K562 (cell line): ENCODE data around the gene TCF4.

ENCODE experiments used
- ARNT ChIP-seq, 2 experiments: fragments of 450-650 bp; IDR thresholded peaks; 2 replicates each; pipeline ENCODE4 v1.6.1; 2016; ENCODE audit warnings: mild to moderate bottlenecking in 1 of 2
- E2F4 ChIP-seq: sonication (generic); formaldehyde crosslinking; IDR thresholded peaks from 2 replicates; pipeline ENCODE4 v1.8.0; 2022; ENCODE audit warnings: mild to moderate bottlenecking, low read depth, missing genetic modification reagents
- GTF3C2 ChIP-seq: IDR thresholded peaks from 3 replicates; pipeline ENCODE4 v1.6.1; 2011; ENCODE audit warnings: borderline replicate concordance, mild to moderate bottlenecking, moderate library complexity; ENCODE audit not compliant: insufficient read length; ENCODE audit errors: extremely low read depth
- HDGF ChIP-seq: fragments of 450-650 bp; IDR thresholded peaks from 2 replicates; pipeline ENCODE4 v1.6.1; 2016
- NFE2L1 ChIP-seq: fragments of 450-650 bp; IDR thresholded peaks from 2 replicates; pipeline ENCODE4 v1.6.1; 2016; ENCODE audit warnings: missing genetic modification characterization, low read depth, mild to moderate bottlenecking, missing compliant biosample characterization, moderate library complexity, borderline replicate concordance
- NFIC ChIP-seq: fragments of 450-650 bp; IDR thresholded peaks from 2 replicates; pipeline ENCODE4 v1.6.1; 2017; ENCODE audit warnings: mild to moderate bottlenecking, inconsistent platforms
- NR2F6 ChIP-seq: fragments of 450-650 bp; formaldehyde crosslinking; IDR thresholded peaks from 2 replicates; pipeline ENCODE4 v1.4.0; 2020; ENCODE audit warnings: mild to moderate bottlenecking
- POLR2AphosphoS2 ChIP-seq: IDR thresholded peaks from 2 replicates; pipeline ENCODE4 v1.6.1; 2012; ENCODE audit warnings: low read length, improper control_type of control experiment
- POLR2AphosphoS5 ChIP-seq: IDR thresholded peaks from 2 replicates; pipeline ENCODE4 v1.6.1; 2011; ENCODE audit warnings: mild to moderate bottlenecking, low read depth, low read length, moderate library complexity; ENCODE audit not compliant: control insufficient read depth, insufficient read depth
- SNIP1 ChIP-seq: fragments of 450-650 bp; IDR thresholded peaks from 2 replicates; pipeline ENCODE4 v1.7.1; 2017; ENCODE audit warnings: low read depth, mild to moderate bottlenecking
- YY1 ChIP-seq, 3 experiments: IDR thresholded peaks; 2 replicates each; pipeline ENCODE4 v1.6.1; 2011; ENCODE audit warnings: low read length in 2 of 3, mild to moderate bottlenecking in 2 of 3, moderate library complexity in 2 of 3, borderline replicate concordance in 1 of 3, control low read depth in 1 of 3, low read depth in 1 of 3; ENCODE audit not compliant: insufficient read depth in 3 of 3, insufficient replicate concordance in 2 of 3, control insufficient read depth in 1 of 3, insufficient read length in 1 of 3; ENCODE audit errors: extremely low read depth in 1 of 3
- ZBTB2 ChIP-seq: fragments of 450-650 bp; IDR thresholded peaks from 2 replicates; pipeline ENCODE4 v1.6.1; 2016; ENCODE audit warnings: antibody characterized with exemption
- TF ChIP-seq, protein P1 (sequence below), 3 experiments: IDR thresholded peaks in 2 of 3; conservative IDR thresholded peaks in 1 of 3; 2 replicates each; pipeline ENCODE4 v1.5.1; 2011 to 2012; ENCODE audit warnings: low read length in 3 of 3, mild to moderate bottlenecking in 3 of 3, control low read depth in 2 of 3, improper control_type of control experiment in 1 of 3, inconsistent platforms in 1 of 3, low read depth in 1 of 3, mixed read lengths in 1 of 3, moderate library complexity in 1 of 3; ENCODE audit not compliant: insufficient read depth in 2 of 3
- TF ChIP-seq, protein P2 (sequence below): fragments of 250-450 bp; sonication (Bioruptor Pico); IDR thresholded peaks from 2 replicates; pipeline ENCODE4 v1.5.0; 2020; ENCODE audit warnings: mild to moderate bottlenecking, borderline replicate concordance

- no peak for TF ChIP-seq NFE2L1 (tag)
- TF ChIP-seq POLR2AphosphoS5, result no peak
- TF ChIP-seq ZBTB2, result no peak
- no peak for TF ChIP-seq ARNT (IDR thresholded peaks at IDR 0.05)
- TF ChIP-seq GTF3C2, result no peak
- TF ChIP-seq, protein P1, sequence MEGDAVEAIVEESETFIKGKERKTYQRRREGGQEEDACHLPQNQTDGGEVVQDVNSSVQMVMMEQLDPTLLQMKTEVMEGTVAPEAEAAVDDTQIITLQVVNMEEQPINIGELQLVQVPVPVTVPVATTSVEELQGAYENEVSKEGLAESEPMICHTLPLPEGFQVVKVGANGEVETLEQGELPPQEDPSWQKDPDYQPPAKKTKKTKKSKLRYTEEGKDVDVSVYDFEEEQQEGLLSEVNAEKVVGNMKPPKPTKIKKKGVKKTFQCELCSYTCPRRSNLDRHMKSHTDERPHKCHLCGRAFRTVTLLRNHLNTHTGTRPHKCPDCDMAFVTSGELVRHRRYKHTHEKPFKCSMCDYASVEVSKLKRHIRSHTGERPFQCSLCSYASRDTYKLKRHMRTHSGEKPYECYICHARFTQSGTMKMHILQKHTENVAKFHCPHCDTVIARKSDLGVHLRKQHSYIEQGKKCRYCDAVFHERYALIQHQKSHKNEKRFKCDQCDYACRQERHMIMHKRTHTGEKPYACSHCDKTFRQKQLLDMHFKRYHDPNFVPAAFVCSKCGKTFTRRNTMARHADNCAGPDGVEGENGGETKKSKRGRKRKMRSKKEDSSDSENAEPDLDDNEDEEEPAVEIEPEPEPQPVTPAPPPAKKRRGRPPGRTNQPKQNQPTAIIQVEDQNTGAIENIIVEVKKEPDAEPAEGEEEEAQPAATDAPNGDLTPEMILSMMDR (IDR thresholded peaks at IDR 0.05 in 2 of 3, conservative IDR thresholded peaks at IDR 0.05 in 1 of 3; ENCODE audit: insufficient read depth in 2 of 3, low read depth in 1 of 3, low read length in 3 of 3), result no peak
- TF ChIP-seq SNIP1, result no peak
- no peak for TF ChIP-seq POLR2AphosphoS2
- TF ChIP-seq HDGF, result no peak
- no peak for TF ChIP-seq NR2F6
- TF ChIP-seq E2F4 (CRISPR knock-in tag), result no peak
- TF ChIP-seq, protein P2, sequence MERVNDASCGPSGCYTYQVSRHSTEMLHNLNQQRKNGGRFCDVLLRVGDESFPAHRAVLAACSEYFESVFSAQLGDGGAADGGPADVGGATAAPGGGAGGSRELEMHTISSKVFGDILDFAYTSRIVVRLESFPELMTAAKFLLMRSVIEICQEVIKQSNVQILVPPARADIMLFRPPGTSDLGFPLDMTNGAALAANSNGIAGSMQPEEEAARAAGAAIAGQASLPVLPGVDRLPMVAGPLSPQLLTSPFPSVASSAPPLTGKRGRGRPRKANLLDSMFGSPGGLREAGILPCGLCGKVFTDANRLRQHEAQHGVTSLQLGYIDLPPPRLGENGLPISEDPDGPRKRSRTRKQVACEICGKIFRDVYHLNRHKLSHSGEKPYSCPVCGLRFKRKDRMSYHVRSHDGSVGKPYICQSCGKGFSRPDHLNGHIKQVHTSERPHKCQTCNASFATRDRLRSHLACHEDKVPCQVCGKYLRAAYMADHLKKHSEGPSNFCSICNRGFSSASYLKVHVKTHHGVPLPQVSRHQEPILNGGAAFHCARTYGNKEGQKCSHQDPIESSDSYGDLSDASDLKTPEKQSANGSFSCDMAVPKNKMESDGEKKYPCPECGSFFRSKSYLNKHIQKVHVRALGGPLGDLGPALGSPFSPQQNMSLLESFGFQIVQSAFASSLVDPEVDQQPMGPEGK (CRISPR knock-in tag), result no peak
- TF ChIP-seq YY1 (IDR thresholded peaks at IDR 0.05; ENCODE audit: borderline replicate concordance in 1 of 3, control insufficient read depth in 1 of 3, extremely low read depth in 1 of 3, insufficient read depth in 3 of 3, insufficient read length in 1 of 3, insufficient replicate concordance in 2 of 3, low read depth in 1 of 3, low read length in 2 of 3), result no peak
- no peak for TF ChIP-seq NFIC
These were observed 19.8 kb upstream of the TCF4 start for GRCh38 chr18:55607773-55608172.
